ENCODE results near the gene MESD. TPM values are rescaled to one million over a fixed set of nuclear protein-coding genes. Genes with fewer than 3 reads are reported as not detected.
"Not testable (repeated sequence)": the region's sequence is repeated elsewhere in the genome, so short reads cannot be mapped to it uniquely, and the experiment has no call there.

MESD gene
- total RNA-seq, 4 donors from 2014 or later = 14.1 to 38.2 (median 24.7) TPM

- peaks cover 13% of the 10 kb centered on the region for H3K36me3 ChIP-seq
- TF ChIP-seq POLR2AphosphoS5 (IDR thresholded peaks at IDR 0.05) = no peak
- TF ChIP-seq POLR2A (IDR thresholded peaks at IDR 0.05) = no peak
- no peak for TF ChIP-seq EP300 (IDR thresholded peaks at IDR 0.05)
- TF ChIP-seq CTCF (IDR thresholded peaks at IDR 0.05) = no peak
- DNase-seq (ENCODE audit: low spot score in 2 of 2) = peak in 1 of 2 donors; percentile 16
- no peak overlapping the region for H3K27ac ChIP-seq
- 99% methylated on average over 8 of the region's 9 CpGs for WGBS
- no peak overlapping the region for H3K4me3 ChIP-seq
- peaks cover 12% of the 10 kb centered on the region for H3K4me1 ChIP-seq
- no peaks in the 10 kb centered on the region for H3K27me3 ChIP-seq
- no peaks in the 10 kb centered on the region for H3K9me3 ChIP-seq
These were observed 30.7 kb downstream of the MESD start for GRCh38 chr15:80958818-80959495.

- no peaks in the 10 kb centered on the region for H3K9me3 ChIP-seq
- no peak overlapping the region for H3K27ac ChIP-seq
- H3K4me1 ChIP-seq = peaks cover 12% of the 10 kb centered on the region
- H3K27me3 ChIP-seq = no peaks in the 10 kb centered on the region
- H3K36me3 ChIP-seq = peaks cover 14% of the 10 kb centered on the region
- WGBS = 49% methylated on average over 2 of the region's 2 CpGs
- no peak for TF ChIP-seq EP300 (IDR thresholded peaks at IDR 0.05)
- no peak for TF ChIP-seq CTCF (IDR thresholded peaks at IDR 0.05)
- TF ChIP-seq POLR2AphosphoS5 (IDR thresholded peaks at IDR 0.05) = no peak
- TF ChIP-seq POLR2A (IDR thresholded peaks at IDR 0.05) = no peak
- DNase-seq (ENCODE audit: low spot score in 2 of 2) = no peak
- no peak overlapping the region for H3K4me3 ChIP-seq
These were observed 31.6 kb downstream of the MESD start for GRCh38 chr15:80957976-80958375.

GRCh38 chr15:80957556-80957955 lies 32.1 kb downstream of the MESD start:
- no peak overlapping the region for H3K27ac ChIP-seq
- WGBS = 74% methylated on average over 2 of the region's 2 CpGs
- H3K27me3 ChIP-seq = no peaks in the 10 kb centered on the region
- no peak for DNase-seq (ENCODE audit: low spot score in 2 of 2)
- no peaks in the 10 kb centered on the region for H3K9me3 ChIP-seq
- TF ChIP-seq CTCF (IDR thresholded peaks at IDR 0.05) (no peak), POLR2AphosphoS5 (IDR thresholded peaks at IDR 0.05) (no peak), POLR2A (IDR thresholded peaks at IDR 0.05) (no peak), EP300 (IDR thresholded peaks at IDR 0.05) (no peak)
- H3K4me1 ChIP-seq = peaks cover 12% of the 10 kb centered on the region
- H3K36me3 ChIP-seq = peaks cover 16% of the 10 kb centered on the region
- H3K4me3 ChIP-seq = no peak overlapping the region

- not testable (repeated sequence) for H3K27ac ChIP-seq, H3K9me3 ChIP-seq, H3K27me3 ChIP-seq, H3K4me3 ChIP-seq
- peak in 1 of 2 donors; percentile 53 for DNase-seq (ENCODE audit: low spot score in 2 of 2)
- 73% methylated on average over 17 of the region's 19 CpGs for WGBS
- Histone ChIP-seq H3K4me1 (peaks cover 12% of the 10 kb centered on the region), H3K36me3 (peaks cover 26% of the 10 kb centered on the region)
These were observed 33.8 kb downstream of the MESD start for GRCh38 chr15:80955571-80956452.

GRCh38 chr15:80953953-80954778 lies 35.5 kb downstream of the MESD start:
- H3K4me1 ChIP-seq = peaks cover 12% of the 10 kb centered on the region
- WGBS = 84% methylated on average over 9 of the region's 9 CpGs
- peak in 1 of 2 donors; percentile 57 for DNase-seq (ENCODE audit: low spot score in 2 of 2)
- peaks cover 37% of the 10 kb centered on the region for H3K36me3 ChIP-seq
- TF ChIP-seq POLR2A (IDR thresholded peaks at IDR 0.05) = no peak
- TF ChIP-seq EP300 (IDR thresholded peaks at IDR 0.05) = no peak
- no peak for TF ChIP-seq CTCF (IDR thresholded peaks at IDR 0.05)
- no peak for TF ChIP-seq POLR2AphosphoS5 (IDR thresholded peaks at IDR 0.05)
- no peak overlapping the region for H3K27ac ChIP-seq
- H3K27me3 ChIP-seq = no peaks in the 10 kb centered on the region
- no peaks in the 10 kb centered on the region for H3K9me3 ChIP-seq
- H3K4me3 ChIP-seq = no peak overlapping the region
